B cell (primary cell): ENCODE data around the gene XYLT1. TPM values are rescaled to one million over a fixed set of nuclear protein-coding genes. Genes with fewer than 3 reads are reported as not detected.

Experiments
- ATAC-seq: fragments of 200-7000 bp; cut with Tn5 transposase; one replicate; pipeline ENCODE4 v1.10.0; 2021; ENCODE audit warnings: low read depth, mild to moderate bottlenecking, moderate number of reproducible peaks, moderate library complexity
- CTCF ChIA-PET: fragments of 350-600 bp; sonication (Branson Sonifier 250); formaldehyde crosslinking; loops from one replicate; lab custom pipeline; 2021; ENCODE audit warnings: antibody characterized with exemption, inconsistent platforms; lab: Charles Lee
- POLR2A ChIA-PET: fragments of 350-600 bp; sonication (Branson Sonifier 250); formaldehyde crosslinking; loops from one replicate; lab custom pipeline; 2021; ENCODE audit warnings: antibody characterized with exemption; lab: Charles Lee
- DNase-seq: peaks from one replicate; pipeline ENCODE4 v3.0.0; 2013
- H2AFZ ChIP-seq: 2 replicates; pipeline ENCODE4 v1.6.1; 2012; ENCODE audit warnings: mild to moderate bottlenecking, low read depth, low read length; ENCODE audit not compliant: insufficient read depth, poor library complexity, severe bottlenecking
- H3K27ac ChIP-seq, 2 donors: 1 replicate in 1 of 2; 2 replicates in 1 of 2; pipeline ENCODE4 v1.5.1; 2012 to 2013; ENCODE audit warnings: low read length in 2 of 2, mild to moderate bottlenecking in 2 of 2, moderate library complexity in 1 of 2
- H3K27me3 ChIP-seq, 4 experiments: fragments of 200-600 bp in 1 of 4; sonication (generic) in 1 of 4; replicated peaks in 1 of 4; 1 replicate in 2 of 4; 2 replicates in 2 of 4; pipeline versions ENCODE4 v1.6.1 to v1.7.0; 2013 to 2016; ENCODE audit warnings: low read length in 3 of 4, mild to moderate bottlenecking in 2 of 4, mixed read lengths in 1 of 4, moderate library complexity in 1 of 4; ENCODE audit not compliant: insufficient read depth in 4 of 4, control insufficient read depth in 3 of 4; ENCODE audit errors: control extremely low read depth in 1 of 4
- H3K36me3 ChIP-seq, 2 experiments: replicated peaks in 1 of 2; 1 replicate in 1 of 2; 2 replicates in 1 of 2; pipeline versions ENCODE4 v1.6.1 to v1.7.1; 2013; ENCODE audit warnings: low read length in 1 of 2; ENCODE audit not compliant: insufficient read depth in 2 of 2, control insufficient read depth in 1 of 2; ENCODE audit errors: control extremely low read depth in 1 of 2, extremely low read depth in 1 of 2
- H3K4me1 ChIP-seq, 2 donors: fragments of 200-600 bp in 1 of 2; sonication (generic) in 1 of 2; 1 replicate in 1 of 2; 2 replicates in 1 of 2; pipeline versions ENCODE4 v1.5.1 to v1.6.1; 2013 to 2017; ENCODE audit warnings: low read length in 2 of 2; ENCODE audit not compliant: control insufficient read depth in 2 of 2, insufficient read depth in 2 of 2
- H3K4me2 ChIP-seq: replicated peaks from 2 replicates; pipeline ENCODE3; 2012; ENCODE audit warnings: mild to moderate bottlenecking, low read depth, low read length; ENCODE audit not compliant: poor library complexity, severe bottlenecking
- H3K4me3 ChIP-seq, 5 experiments: fragments of 200-600 bp in 1 of 5; sonication (generic) in 1 of 5; 1 replicate in 3 of 5; 2 replicates in 2 of 5; pipeline versions ENCODE4 v1.5.1 to v1.7.0; 2011 to 2016; ENCODE audit warnings: low read length in 4 of 5, mild to moderate bottlenecking in 4 of 5, low read depth in 2 of 5, control low read depth in 1 of 5, moderate library complexity in 1 of 5; ENCODE audit not compliant: insufficient read depth in 1 of 5; ENCODE audit errors: control extremely low read depth in 1 of 5, extremely low read depth in 1 of 5
- H3K79me2 ChIP-seq: fragments of 200-600 bp; sonication (generic); one replicate; pipeline ENCODE4 v1.6.0; 2016; ENCODE audit warnings: low read length; ENCODE audit not compliant: control insufficient read depth, insufficient read depth
- H3K9ac ChIP-seq: fragments of 200-600 bp; sonication (generic); 2 replicates; pipeline ENCODE4 v1.6.1; 2017; ENCODE audit warnings: mild to moderate bottlenecking, low read length, moderate library complexity
- H3K9me3 ChIP-seq, 3 donors: one replicate each; pipeline versions ENCODE4 v1.6.1 to v1.7.1; 2013; ENCODE audit warnings: low read length in 2 of 3; ENCODE audit not compliant: control insufficient read depth in 2 of 3, insufficient read depth in 1 of 3; ENCODE audit errors: control extremely low read depth in 1 of 3
- H4K20me1 ChIP-seq: 2 replicates; pipeline ENCODE4 v1.6.0; 2012; ENCODE audit warnings: mild to moderate bottlenecking, low read length; ENCODE audit not compliant: insufficient read depth, control insufficient read depth, poor library complexity, severe bottlenecking
- H3K27ac Mint-ChIP-seq: one replicate; pipeline ENCODE4 v1.8.0; 2021; ENCODE audit warnings: mixed read lengths
- H3K27me3 Mint-ChIP-seq: one replicate; pipeline ENCODE4 v1.8.0; 2021; ENCODE audit warnings: mixed read lengths
- H3K4me1 Mint-ChIP-seq: one replicate; pipeline ENCODE4 v1.8.0; 2021; ENCODE audit warnings: mixed read lengths
- H3K4me3 Mint-ChIP-seq: one replicate; pipeline ENCODE4 v1.8.0; 2021; ENCODE audit warnings: mixed read lengths
- H3K9me3 Mint-ChIP-seq: one replicate; pipeline ENCODE4 v1.8.0; 2022; ENCODE audit warnings: mixed read lengths; ENCODE audit not compliant: insufficient read depth
- EZH2 ChIP-seq: IDR thresholded peaks from 2 replicates; pipeline ENCODE4 v1.6.1; 2012; ENCODE audit warnings: borderline replicate concordance, low read depth, mild to moderate bottlenecking, moderate library complexity, low read length; ENCODE audit not compliant: insufficient read depth, poor library complexity, severe bottlenecking
- WGBS: methylation state at CpG from one replicate; pipeline ENCODE4 v1.1.5; 2013; ENCODE audit warnings: missing lambda C conversion rate; ENCODE audit not compliant: insufficient coverage; 5-methylcytosine and 5-hydroxymethylcytosine counted together
- intact Hi-C: fragments of 100-400 bp; cut with micrococcal nuclease; formaldehyde crosslinking; loops from one replicate; pipeline ENCODE4 v1.10.0; 2022
- polyA plus RNA-seq: library from polyadenylated mRNA; depleted of rRNA; stranded (reverse); fragments of >200 nt; gene quantifications from 2 replicates; pipeline ENCODE4 v1.2.3, GENCODE V29; 2012
- total RNA-seq, 2 donors: library from RNA; stranded (reverse); fragments of 120-200 nt in 1 of 2; gene quantifications; 1 replicate in 1 of 2; 2 replicates in 1 of 2; pipeline versions ENCODE4 v1.2.3 to v1.2.4, GENCODE V29; 2013 to 2022
- TF ChIP-seq, protein P1 (sequence below): fragments of 200-600 bp; IDR thresholded peaks from one replicate; pipeline ENCODE4 v1.8.0; 2022; ENCODE audit warnings: antibody characterized with exemption, mild to moderate bottlenecking

The XYLT1 gene
- total and polyA plus RNA-seq, 2 donors (not counting 1 experiment from before 2014, with no cell fraction given) = 8.7 to 59.6 TPM

DNA sequence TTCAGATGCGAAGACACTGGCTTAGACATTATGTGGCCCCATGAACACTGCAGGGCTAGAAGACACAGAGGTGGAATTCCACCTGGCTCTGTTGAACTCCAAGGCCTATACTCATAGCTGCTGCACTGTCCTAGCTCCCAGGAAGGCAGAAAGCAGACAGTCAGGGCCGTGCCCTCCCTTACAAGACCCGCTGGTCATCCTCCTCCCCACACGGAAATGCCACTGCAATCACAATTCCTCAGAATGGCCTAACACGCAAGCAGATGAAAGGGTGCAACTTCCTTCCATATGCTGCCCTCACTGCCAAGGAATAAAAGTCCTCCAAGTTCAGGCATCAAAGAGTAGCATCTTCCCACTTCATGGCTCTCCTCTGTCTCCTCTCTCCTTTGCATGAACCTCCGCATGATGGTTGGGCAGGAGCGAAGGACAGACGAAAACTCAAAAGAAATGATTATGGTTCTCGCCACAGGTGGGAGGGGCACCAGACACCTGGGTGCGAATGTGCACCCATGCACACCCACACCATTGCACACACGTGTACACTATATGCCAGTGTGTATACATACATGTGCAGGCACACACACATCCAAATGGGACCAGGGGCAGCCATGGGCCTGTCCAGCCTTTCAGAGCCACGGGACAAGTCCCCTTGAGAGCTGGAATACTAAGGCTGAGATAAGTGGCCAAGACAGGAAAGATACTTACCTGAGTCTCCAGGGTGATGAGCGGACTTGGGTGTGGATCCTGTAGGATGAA lies 113.3 kb downstream of the XYLT1 start:
- POLR2A ChIA-PET = no interaction called here
- Histone ChIP-seq H3K27ac (no peak overlapping the region), H3K9ac (no peak overlapping the region), H3K9me3 (no peaks in the 10 kb centered on the region), H3K79me2 (peaks cover 92% of the 10 kb centered on the region), H3K27me3 (no peaks in the 10 kb centered on the region), H3K36me3 (peaks cover 0 to 28% of the 10 kb centered on the region in 2 experiments), H2AFZ (no peak overlapping the region), H3K4me2 (no peak overlapping the region), H3K4me3 (no peak overlapping the region), H4K20me1 (no peaks in the 10 kb centered on the region), H3K4me1 (peaks cover 47 to 53% of the 10 kb centered on the region in 2 donors)
- no peak overlapping the region for H3K27ac Mint-ChIP-seq
- DNase-seq = no peak
- CTCF ChIA-PET = interaction anchor here (1.8 kb wide), 1 partner anchor 10 kb away, joined by 6 read pairs; no protein-coding TSS in a partner anchor
- peaks cover 58% of the 10 kb centered on the region for H3K4me1 Mint-ChIP-seq
- H3K4me3 Mint-ChIP-seq = no peak overlapping the region
- TF ChIP-seq, protein P1, sequence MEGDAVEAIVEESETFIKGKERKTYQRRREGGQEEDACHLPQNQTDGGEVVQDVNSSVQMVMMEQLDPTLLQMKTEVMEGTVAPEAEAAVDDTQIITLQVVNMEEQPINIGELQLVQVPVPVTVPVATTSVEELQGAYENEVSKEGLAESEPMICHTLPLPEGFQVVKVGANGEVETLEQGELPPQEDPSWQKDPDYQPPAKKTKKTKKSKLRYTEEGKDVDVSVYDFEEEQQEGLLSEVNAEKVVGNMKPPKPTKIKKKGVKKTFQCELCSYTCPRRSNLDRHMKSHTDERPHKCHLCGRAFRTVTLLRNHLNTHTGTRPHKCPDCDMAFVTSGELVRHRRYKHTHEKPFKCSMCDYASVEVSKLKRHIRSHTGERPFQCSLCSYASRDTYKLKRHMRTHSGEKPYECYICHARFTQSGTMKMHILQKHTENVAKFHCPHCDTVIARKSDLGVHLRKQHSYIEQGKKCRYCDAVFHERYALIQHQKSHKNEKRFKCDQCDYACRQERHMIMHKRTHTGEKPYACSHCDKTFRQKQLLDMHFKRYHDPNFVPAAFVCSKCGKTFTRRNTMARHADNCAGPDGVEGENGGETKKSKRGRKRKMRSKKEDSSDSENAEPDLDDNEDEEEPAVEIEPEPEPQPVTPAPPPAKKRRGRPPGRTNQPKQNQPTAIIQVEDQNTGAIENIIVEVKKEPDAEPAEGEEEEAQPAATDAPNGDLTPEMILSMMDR = no peak
- TF ChIP-seq EZH2 = no peak
- intact Hi-C loops = no loop called here
- 97% methylated on average over 7 of the region's 13 CpGs for WGBS
- ATAC-seq = no peak
- H3K27me3 Mint-ChIP-seq = no peaks in the 10 kb centered on the region
- H3K9me3 Mint-ChIP-seq = no peaks in the 10 kb centered on the region

DNA sequence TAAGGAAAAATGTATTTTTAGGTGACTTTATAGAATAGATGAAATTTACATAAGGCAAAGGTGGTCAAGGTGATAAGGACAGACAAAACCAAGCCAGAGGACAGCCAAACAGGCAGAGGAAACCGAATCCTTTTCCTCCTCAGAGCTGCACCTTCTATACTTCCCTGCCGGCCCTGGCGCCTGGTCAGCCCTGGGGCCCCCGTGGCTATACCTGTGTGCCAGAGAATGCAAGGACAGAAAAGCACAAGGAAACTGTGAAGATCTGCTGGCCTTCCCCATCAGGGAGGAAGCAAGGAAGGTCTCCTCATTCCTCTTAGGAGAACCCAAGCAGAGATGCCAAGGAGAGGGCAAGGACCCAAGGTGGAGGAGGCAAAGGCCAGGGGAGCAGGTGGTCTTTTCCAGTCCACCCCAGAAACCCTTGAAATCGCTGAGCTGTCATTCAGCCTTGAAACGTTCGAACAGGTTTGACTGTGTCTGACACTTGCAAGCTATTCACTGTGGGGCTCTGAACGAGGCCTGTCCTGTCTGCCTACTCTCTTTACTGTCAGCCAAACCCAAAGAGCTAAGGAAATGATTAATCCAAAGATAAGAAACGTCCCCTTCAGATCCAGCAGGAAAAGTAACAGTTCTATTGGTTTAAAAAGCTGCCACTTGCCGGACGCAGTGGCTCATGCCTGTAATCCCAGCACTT lies 114.4 kb downstream of the XYLT1 start:
- POLR2A ChIA-PET = no interaction called here
- no peak for TF ChIP-seq EZH2
- TF ChIP-seq, protein P1 = no peak
- Histone ChIP-seq H3K27ac (no peak overlapping the region), H3K4me2 (no peak overlapping the region), H4K20me1 (no peaks in the 10 kb centered on the region), H3K36me3 (peaks cover 0 to 28% of the 10 kb centered on the region in 2 experiments), H2AFZ (no peak overlapping the region), H3K79me2 (peaks cover 85% of the 10 kb centered on the region), H3K4me1 (peaks cover 36 to 42% of the 10 kb centered on the region in 2 donors), H3K4me3 (no peak overlapping the region), H3K27me3 (no peaks in the 10 kb centered on the region), H3K9me3 (no peaks in the 10 kb centered on the region), H3K9ac (no peak overlapping the region)
- intact Hi-C loops = no loop called here
- CTCF ChIA-PET = no interaction called here
- H3K4me3 Mint-ChIP-seq = no peak overlapping the region
- no peak for DNase-seq
- peaks cover 53% of the 10 kb centered on the region for H3K4me1 Mint-ChIP-seq
- no peaks in the 10 kb centered on the region for H3K9me3 Mint-ChIP-seq
- no peak overlapping the region for H3K27ac Mint-ChIP-seq
- 96% methylated on average over 11 of the region's 11 CpGs for WGBS
- no peak for ATAC-seq
- H3K27me3 Mint-ChIP-seq = no peaks in the 10 kb centered on the region
